HCT116 (cell line): Measurements from ENCODE around the gene SRRT. TPM values are rescaled to one million over a fixed set of nuclear protein-coding genes. Genes with fewer than 3 reads are reported as not detected.

Source experiments
- ATAC-seq: fragments of 200-7000 bp; cut with Tn5 transposase; 2 replicates; pipeline ENCODE4 v1.9.1; 2020; ENCODE audit warnings: mild to moderate bottlenecking, moderate library complexity
- BruUV-seq: library from RNA; stranded (reverse); fragments of 400-500 nt; replicated peaks from 2 replicates; lab custom pipeline; 2021; lab: Mats Ljungman, UMichigan
- CTCF ChIA-PET: fragments of 300-600 bp; sonication (Branson Sonifier 250); formaldehyde crosslinking; loops from one replicate; lab custom pipeline; 2021; ENCODE audit warnings: antibody characterized with exemption; lab: Charles Lee
- POLR2A ChIA-PET: fragments of 300-600, 350-600 bp; sonication (Branson Sonifier 250); formaldehyde crosslinking; loops from one replicate; lab custom pipeline; 2021; ENCODE audit warnings: antibody characterized with exemption; lab: Charles Lee
- RAD21 ChIA-PET, 2 experiments: fragments of 300-600 bp; sonication (Branson Sonifier 250); formaldehyde crosslinking; loops; one replicate each; lab custom pipeline; 2023; ENCODE audit warnings: low total read pairs in 2 of 2; ENCODE audit not compliant: uncharacterized antibody in 2 of 2, unreplicated experiment in 2 of 2, low non-redundant PET in 1 of 2; lab: Charles Lee
- DNase-seq: peaks from one replicate; pipeline ENCODE4 v3.0.0-alpha.2; 2010; ENCODE audit warnings: low read depth, low spot score
- H2AFZ ChIP-seq: fragments of 200-600 bp; shearing (Covaris generic), sonication (generic); 2 replicates; pipeline ENCODE4 v1.6.1; 2017; ENCODE audit warnings: low read depth, mixed run types, mixed read lengths, antibody characterized with exemption, low read length; ENCODE audit not compliant: poor library complexity, severe bottlenecking
- H3K27ac ChIP-seq: 2 replicates; pipeline ENCODE4 v1.5.1; 2012; ENCODE audit warnings: low read depth, low read length
- H3K27me3 ChIP-seq: fragments of 200-600 bp; sonication (generic); 2 replicates; pipeline ENCODE4 v1.6.1; 2016; ENCODE audit warnings: mixed run types, low read length, mixed read lengths; ENCODE audit not compliant: insufficient read depth
- H3K36me3 ChIP-seq, 2 experiments: fragments of 200-500 bp in 1 of 2; fragments of 200-600 bp in 1 of 2; sonication (Bioruptor generic) in 1 of 2; sonication (generic) in 1 of 2; 2 replicates each; pipeline versions ENCODE4 v1.5.1 to v1.6.1; 2014 to 2016; ENCODE audit warnings: low read length in 2 of 2, inconsistent platforms in 1 of 2, mixed read lengths in 1 of 2, mixed run types in 1 of 2; ENCODE audit not compliant: insufficient read depth in 2 of 2, control insufficient read depth in 1 of 2
- H3K4me1 ChIP-seq, 2 experiments: fragments of 200-600 bp in 1 of 2; sonication (generic) in 1 of 2; 2 replicates each; pipeline versions ENCODE4 v1.5.1 to v1.6.1; 2012 to 2017; ENCODE audit warnings: low read length in 2 of 2, inconsistent platforms in 1 of 2, mild to moderate bottlenecking in 1 of 2, mixed read lengths in 1 of 2, mixed run types in 1 of 2, moderate library complexity in 1 of 2; ENCODE audit not compliant: insufficient read depth in 2 of 2, control insufficient read depth in 1 of 2
- H3K4me2 ChIP-seq: fragments of 200-600 bp; sonication (generic); 2 replicates; pipeline ENCODE4 v1.6.1; 2017; ENCODE audit warnings: mixed run types, low read length, mixed read lengths
- H3K4me3 ChIP-seq, 2 experiments: fragments of 200-600 bp in 1 of 2; sonication (generic) in 1 of 2; replicated peaks in 1 of 2; 2 replicates each; pipeline ENCODE4 v1.5.1; 2011 to 2016; ENCODE audit warnings: low read length in 2 of 2, control low read depth in 1 of 2, low read depth in 1 of 2, mild to moderate bottlenecking in 1 of 2, mixed read lengths in 1 of 2, mixed run types in 1 of 2
- H3K79me2 ChIP-seq: fragments of 200-600 bp; sonication (generic); 2 replicates; pipeline ENCODE4 v1.6.1; 2017; ENCODE audit warnings: mild to moderate bottlenecking, mixed run types, low read length, moderate library complexity, mixed read lengths; ENCODE audit not compliant: insufficient read depth
- H3K9ac ChIP-seq: fragments of 200-600 bp; sonication (generic); 2 replicates; pipeline ENCODE4 v1.6.1; 2016; ENCODE audit warnings: low read length, mixed read lengths
- H3K9me2 ChIP-seq: fragments of 200-600 bp; sonication (generic), shearing (Covaris generic); 2 replicates; pipeline ENCODE4 v1.6.1; 2017; ENCODE audit warnings: mixed run types, mild to moderate bottlenecking, moderate library complexity; ENCODE audit not compliant: insufficient read depth
- H3K9me3 ChIP-seq, 2 experiments: fragments of 200-500 bp in 1 of 2; fragments of 200-600 bp in 1 of 2; sonication (Bioruptor generic) in 1 of 2; sonication (generic) in 1 of 2; 2 replicates each; pipeline ENCODE4 v1.6.1; 2014 to 2017; ENCODE audit warnings: low read length in 2 of 2, mixed read lengths in 2 of 2, inconsistent platforms in 1 of 2, low read depth in 1 of 2, mild to moderate bottlenecking in 1 of 2, mixed run types in 1 of 2, moderate library complexity in 1 of 2; ENCODE audit not compliant: control insufficient read depth in 1 of 2, insufficient read depth in 1 of 2
- H4K20me1 ChIP-seq: fragments of 200-600 bp; sonication (generic), shearing (Covaris generic); 2 replicates; pipeline ENCODE4 v1.6.1; 2017; ENCODE audit warnings: mixed run types, mild to moderate bottlenecking, moderate library complexity; ENCODE audit not compliant: insufficient read depth
- CEBPB ChIP-seq: IDR thresholded peaks from 2 replicates; pipeline ENCODE4 v1.6.1; 2012; ENCODE audit warnings: low read depth
- EGR1 ChIP-seq: IDR thresholded peaks from 2 replicates; pipeline ENCODE4 v1.6.1; 2012; ENCODE audit warnings: low read depth
- ELF1 ChIP-seq: IDR thresholded peaks from 2 replicates; pipeline ENCODE4 v1.6.1; 2012; ENCODE audit warnings: low read depth, borderline replicate concordance
- EZH2 ChIP-seq: fragments of 200-600 bp; sonication (generic); IDR thresholded peaks from 2 replicates; pipeline ENCODE4 v1.6.1; 2017; ENCODE audit warnings: antibody characterized with exemption, mixed run types
- EZH2phosphoT487 ChIP-seq: fragments of 200-600 bp; IDR thresholded peaks from 2 replicates; pipeline ENCODE4 v1.6.1; 2018; ENCODE audit warnings: antibody characterized with exemption, borderline replicate concordance
- FOSL1 ChIP-seq: IDR thresholded peaks from 2 replicates; pipeline ENCODE4 v1.6.1; 2012; ENCODE audit warnings: low read depth
- JUND ChIP-seq: IDR thresholded peaks from 2 replicates; pipeline ENCODE4 v1.6.1; 2012
- POLR2A ChIP-seq: IDR thresholded peaks from 2 replicates; pipeline ENCODE4 v1.7.0; 2011; ENCODE audit warnings: borderline replicate concordance; ENCODE audit not compliant: insufficient read depth, insufficient read length; ENCODE audit errors: extremely low read depth
- POLR2AphosphoS5 ChIP-seq: IDR thresholded peaks from 2 replicates; pipeline ENCODE4 v1.6.1; 2011; ENCODE audit warnings: mild to moderate bottlenecking, low read depth, low read length, moderate library complexity
- RAD21 ChIP-seq: IDR thresholded peaks from 2 replicates; pipeline ENCODE4 v1.6.1; 2012; ENCODE audit warnings: low read depth, mild to moderate bottlenecking
- SIN3A ChIP-seq: IDR thresholded peaks from 2 replicates; pipeline ENCODE4 v1.6.1; 2012; ENCODE audit warnings: low read depth
- TCF7L2 ChIP-seq: IDR thresholded peaks from 2 replicates; pipeline ENCODE4 v1.7.0; 2011; ENCODE audit warnings: borderline replicate concordance, inconsistent platforms; ENCODE audit not compliant: insufficient read depth, insufficient read length; ENCODE audit errors: extremely low read depth
- YY1 ChIP-seq: IDR thresholded peaks from 2 replicates; pipeline ENCODE4 v1.6.1; 2011; ENCODE audit warnings: low read length, low read depth, moderate library complexity, mild to moderate bottlenecking; ENCODE audit not compliant: insufficient replicate concordance; ENCODE audit errors: extremely low read depth
- ZNF274 ChIP-seq: fragments of 200-500 bp; sonication (Bioruptor generic); IDR thresholded peaks from 2 replicates; pipeline ENCODE4 v1.6.1; 2014; ENCODE audit warnings: mild to moderate bottlenecking, low read depth, low read length, inconsistent platforms
- intact Hi-C: fragments of 100-400 bp; cut with micrococcal nuclease; formaldehyde crosslinking; loops from 2 replicates; pipeline ENCODE4 v1.10.0; 2022
- total RNA-seq: library from RNA; stranded (reverse); gene quantifications from one replicate; pipeline ENCODE4 v1.2.1, GENCODE V29; 2021; ENCODE audit not compliant: unreplicated experiment
- TF ChIP-seq, protein P1 (sequence below): IDR thresholded peaks from 2 replicates; pipeline ENCODE4 v1.6.1; 2012; ENCODE audit warnings: low read depth
- TF ChIP-seq, protein P2 (sequence below): IDR thresholded peaks from 2 replicates; pipeline ENCODE4 v1.6.1; 2012
- TF ChIP-seq, protein P3 (sequence below): IDR thresholded peaks from 2 replicates; pipeline ENCODE4 v1.6.1; 2011; ENCODE audit warnings: mild to moderate bottlenecking, low read length, moderate library complexity; ENCODE audit not compliant: insufficient replicate concordance; ENCODE audit errors: extremely low read depth
- TF ChIP-seq, protein P4 (sequence below): IDR thresholded peaks from 2 replicates; pipeline ENCODE4 v1.6.1; 2012
- TF ChIP-seq, protein P5 (sequence below), 3 experiments: fragments of 200-600 bp in 1 of 3; sonication (generic) in 1 of 3; IDR thresholded peaks in 2 of 3; conservative IDR thresholded peaks in 1 of 3; 2 replicates each; pipeline ENCODE4 v1.5.1; 2012 to 2017; ENCODE audit warnings: low read depth in 2 of 3, low read length in 2 of 3, antibody characterized with exemption in 1 of 3, borderline replicate concordance in 1 of 3, control low read depth in 1 of 3, mild to moderate bottlenecking in 1 of 3, mixed read lengths in 1 of 3, mixed run types in 1 of 3, moderate library complexity in 1 of 3; ENCODE audit not compliant: insufficient read depth in 1 of 3

SRRT gene
- total RNA-seq, 1 experiment from 2014 or later: 252 TPM

DNA sequence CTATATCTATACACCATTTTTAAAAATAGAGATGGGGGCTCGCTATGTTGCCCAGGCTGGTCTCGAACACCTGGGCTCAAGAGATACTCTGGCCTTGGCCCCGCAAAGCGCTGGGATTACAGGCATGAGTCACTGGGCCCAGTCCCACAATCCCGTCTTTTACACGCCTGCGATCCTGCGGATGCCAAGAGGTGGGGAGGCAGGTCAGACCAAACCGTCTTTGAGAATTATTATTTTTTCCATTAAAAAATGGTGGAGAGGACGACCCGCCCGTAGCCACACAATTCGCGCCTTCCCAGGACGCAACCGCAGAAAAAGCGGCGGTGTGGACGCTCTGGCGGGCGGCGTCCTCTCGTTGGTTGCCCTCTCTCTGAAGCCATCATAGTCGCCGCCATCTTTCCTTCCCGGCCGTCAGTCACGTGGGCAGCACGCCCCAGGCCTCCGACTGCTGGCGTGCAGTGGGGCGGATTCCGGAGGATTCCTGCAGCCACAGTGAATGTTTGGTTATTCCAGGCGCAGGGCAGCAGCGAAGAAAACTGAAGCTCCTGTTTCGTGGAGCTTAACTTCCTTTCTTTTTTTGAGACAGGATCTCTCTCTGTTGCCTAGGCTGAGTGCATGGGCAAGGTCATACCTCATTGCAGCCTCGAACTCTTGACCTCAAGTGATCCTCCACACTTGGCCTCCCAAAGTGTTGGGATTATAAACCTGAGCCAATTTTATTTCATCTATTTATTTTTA lies 37.6 kb upstream of the SRRT start:
- no peaks in the 10 kb centered on the region for H3K79me2 ChIP-seq
- H3K36me3 ChIP-seq: no peaks in the 10 kb centered on the region
- H3K27ac ChIP-seq: peak overlapping the region; percentile 60
- H3K4me2 ChIP-seq: peak overlapping the region; percentile 74
- H3K9me3 ChIP-seq: no peaks in the 10 kb centered on the region
- ATAC-seq: peak; percentile 90
- DNase-seq: peak; percentile 82
- peaks cover 10 to 19% of the 10 kb centered on the region in 2 experiments for H3K4me1 ChIP-seq
- no peaks in the 10 kb centered on the region for H3K9me2 ChIP-seq
- H3K9ac ChIP-seq: peak overlapping the region; percentile 65
- no peaks in the 10 kb centered on the region for H3K27me3 ChIP-seq
- H3K4me3 ChIP-seq: peak overlapping the region; percentile 45 to 50
- ChIA-PET RAD21 (no interaction called here), CTCF (no interaction called here), POLR2A (no interaction called here)
- TSS peak; percentile 93 for BruUV-seq
- H4K20me1 ChIP-seq: no peaks in the 10 kb centered on the region
- intact Hi-C loops: no loop called here
- H2AFZ ChIP-seq: no peak overlapping the region
- TF ChIP-seq, protein P1, sequence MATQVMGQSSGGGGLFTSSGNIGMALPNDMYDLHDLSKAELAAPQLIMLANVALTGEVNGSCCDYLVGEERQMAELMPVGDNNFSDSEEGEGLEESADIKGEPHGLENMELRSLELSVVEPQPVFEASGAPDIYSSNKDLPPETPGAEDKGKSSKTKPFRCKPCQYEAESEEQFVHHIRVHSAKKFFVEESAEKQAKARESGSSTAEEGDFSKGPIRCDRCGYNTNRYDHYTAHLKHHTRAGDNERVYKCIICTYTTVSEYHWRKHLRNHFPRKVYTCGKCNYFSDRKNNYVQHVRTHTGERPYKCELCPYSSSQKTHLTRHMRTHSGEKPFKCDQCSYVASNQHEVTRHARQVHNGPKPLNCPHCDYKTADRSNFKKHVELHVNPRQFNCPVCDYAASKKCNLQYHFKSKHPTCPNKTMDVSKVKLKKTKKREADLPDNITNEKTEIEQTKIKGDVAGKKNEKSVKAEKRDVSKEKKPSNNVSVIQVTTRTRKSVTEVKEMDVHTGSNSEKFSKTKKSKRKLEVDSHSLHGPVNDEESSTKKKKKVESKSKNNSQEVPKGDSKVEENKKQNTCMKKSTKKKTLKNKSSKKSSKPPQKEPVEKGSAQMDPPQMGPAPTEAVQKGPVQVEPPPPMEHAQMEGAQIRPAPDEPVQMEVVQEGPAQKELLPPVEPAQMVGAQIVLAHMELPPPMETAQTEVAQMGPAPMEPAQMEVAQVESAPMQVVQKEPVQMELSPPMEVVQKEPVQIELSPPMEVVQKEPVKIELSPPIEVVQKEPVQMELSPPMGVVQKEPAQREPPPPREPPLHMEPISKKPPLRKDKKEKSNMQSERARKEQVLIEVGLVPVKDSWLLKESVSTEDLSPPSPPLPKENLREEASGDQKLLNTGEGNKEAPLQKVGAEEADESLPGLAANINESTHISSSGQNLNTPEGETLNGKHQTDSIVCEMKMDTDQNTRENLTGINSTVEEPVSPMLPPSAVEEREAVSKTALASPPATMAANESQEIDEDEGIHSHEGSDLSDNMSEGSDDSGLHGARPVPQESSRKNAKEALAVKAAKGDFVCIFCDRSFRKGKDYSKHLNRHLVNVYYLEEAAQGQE: no peak
- TF ChIP-seq EZH2phosphoT487: no peak
- TF ChIP-seq ELF1: no peak
- no peak for TF ChIP-seq ZNF274
- TF ChIP-seq, protein P2, sequence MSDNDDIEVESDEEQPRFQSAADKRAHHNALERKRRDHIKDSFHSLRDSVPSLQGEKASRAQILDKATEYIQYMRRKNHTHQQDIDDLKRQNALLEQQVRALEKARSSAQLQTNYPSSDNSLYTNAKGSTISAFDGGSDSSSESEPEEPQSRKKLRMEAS: peak; percentile 97
- TF ChIP-seq RAD21: no peak
- TF ChIP-seq YY1: peak; percentile 99
- TF ChIP-seq POLR2AphosphoS5: peak; percentile 79
- TF ChIP-seq EZH2: no peak
- TF ChIP-seq, protein P3, sequence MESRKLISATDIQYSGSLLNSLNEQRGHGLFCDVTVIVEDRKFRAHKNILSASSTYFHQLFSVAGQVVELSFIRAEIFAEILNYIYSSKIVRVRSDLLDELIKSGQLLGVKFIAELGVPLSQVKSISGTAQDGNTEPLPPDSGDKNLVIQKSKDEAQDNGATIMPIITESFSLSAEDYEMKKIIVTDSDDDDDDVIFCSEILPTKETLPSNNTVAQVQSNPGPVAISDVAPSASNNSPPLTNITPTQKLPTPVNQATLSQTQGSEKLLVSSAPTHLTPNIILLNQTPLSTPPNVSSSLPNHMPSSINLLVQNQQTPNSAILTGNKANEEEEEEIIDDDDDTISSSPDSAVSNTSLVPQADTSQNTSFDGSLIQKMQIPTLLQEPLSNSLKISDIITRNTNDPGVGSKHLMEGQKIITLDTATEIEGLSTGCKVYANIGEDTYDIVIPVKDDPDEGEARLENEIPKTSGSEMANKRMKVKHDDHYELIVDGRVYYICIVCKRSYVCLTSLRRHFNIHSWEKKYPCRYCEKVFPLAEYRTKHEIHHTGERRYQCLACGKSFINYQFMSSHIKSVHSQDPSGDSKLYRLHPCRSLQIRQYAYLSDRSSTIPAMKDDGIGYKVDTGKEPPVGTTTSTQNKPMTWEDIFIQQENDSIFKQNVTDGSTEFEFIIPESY: no peak
- TF ChIP-seq POLR2A: peak; percentile 52
- TF ChIP-seq, protein P4, sequence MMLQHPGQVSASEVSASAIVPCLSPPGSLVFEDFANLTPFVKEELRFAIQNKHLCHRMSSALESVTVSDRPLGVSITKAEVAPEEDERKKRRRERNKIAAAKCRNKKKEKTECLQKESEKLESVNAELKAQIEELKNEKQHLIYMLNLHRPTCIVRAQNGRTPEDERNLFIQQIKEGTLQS: no peak
- TF ChIP-seq EGR1: peak; percentile 65; the same call in 1 of the 2 replicates
- TF ChIP-seq FOSL1: no peak; the same call in 1 of the 2 replicates
- TF ChIP-seq TCF7L2: peak; percentile 46
- TF ChIP-seq JUND: no peak
- TF ChIP-seq, protein P5, sequence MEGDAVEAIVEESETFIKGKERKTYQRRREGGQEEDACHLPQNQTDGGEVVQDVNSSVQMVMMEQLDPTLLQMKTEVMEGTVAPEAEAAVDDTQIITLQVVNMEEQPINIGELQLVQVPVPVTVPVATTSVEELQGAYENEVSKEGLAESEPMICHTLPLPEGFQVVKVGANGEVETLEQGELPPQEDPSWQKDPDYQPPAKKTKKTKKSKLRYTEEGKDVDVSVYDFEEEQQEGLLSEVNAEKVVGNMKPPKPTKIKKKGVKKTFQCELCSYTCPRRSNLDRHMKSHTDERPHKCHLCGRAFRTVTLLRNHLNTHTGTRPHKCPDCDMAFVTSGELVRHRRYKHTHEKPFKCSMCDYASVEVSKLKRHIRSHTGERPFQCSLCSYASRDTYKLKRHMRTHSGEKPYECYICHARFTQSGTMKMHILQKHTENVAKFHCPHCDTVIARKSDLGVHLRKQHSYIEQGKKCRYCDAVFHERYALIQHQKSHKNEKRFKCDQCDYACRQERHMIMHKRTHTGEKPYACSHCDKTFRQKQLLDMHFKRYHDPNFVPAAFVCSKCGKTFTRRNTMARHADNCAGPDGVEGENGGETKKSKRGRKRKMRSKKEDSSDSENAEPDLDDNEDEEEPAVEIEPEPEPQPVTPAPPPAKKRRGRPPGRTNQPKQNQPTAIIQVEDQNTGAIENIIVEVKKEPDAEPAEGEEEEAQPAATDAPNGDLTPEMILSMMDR (IDR thresholded peaks at IDR 0.05 in 2 of 3, conservative IDR thresholded peaks at IDR 0.05 in 1 of 3; ENCODE audit: borderline replicate concordance in 1 of 3, insufficient read depth in 1 of 3, low read depth in 2 of 3, low read length in 2 of 3): no peak
- no peak for TF ChIP-seq CEBPB
- TF ChIP-seq SIN3A: peak; percentile 30; the same call in 1 of the 2 replicates
